GM18867 (cell line): Measurements from ENCODE around the gene TNXB.
"Not testable (repeated sequence)": the region's sequence is repeated elsewhere in the genome, so short reads cannot be mapped to it uniquely, and the experiment has no call there.

Experiments
- ATAC-seq: cut with Tn5 transposase; IDR thresholded peaks from one replicate; pipeline ENCODE4 v1.9.1; 2021; ENCODE audit warnings: mild to moderate bottlenecking, moderate library complexity; ENCODE audit not compliant: unreplicated experiment

Gene TNXB

DNA sequence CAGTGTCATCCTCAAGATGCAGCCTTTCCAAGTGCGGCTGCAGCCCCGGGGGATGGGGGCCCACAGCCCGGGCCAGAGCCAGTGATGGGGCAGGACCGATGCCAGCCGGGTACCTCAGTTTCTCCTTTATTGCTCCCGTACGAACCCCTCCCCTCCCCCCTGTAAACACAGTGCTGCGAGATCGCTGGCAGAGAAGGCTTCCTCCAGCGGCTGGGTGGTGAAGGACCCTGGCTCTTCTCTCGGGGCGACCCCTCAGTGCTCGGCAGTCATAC is 68.2 kb downstream of the TNXB start:
- not testable (repeated sequence) for ATAC-seq

- not testable (repeated sequence) for ATAC-seq
Observed at GRCh38 chr6:32040299-32041049, 68.7 kb downstream of the TNXB start.

DNA sequence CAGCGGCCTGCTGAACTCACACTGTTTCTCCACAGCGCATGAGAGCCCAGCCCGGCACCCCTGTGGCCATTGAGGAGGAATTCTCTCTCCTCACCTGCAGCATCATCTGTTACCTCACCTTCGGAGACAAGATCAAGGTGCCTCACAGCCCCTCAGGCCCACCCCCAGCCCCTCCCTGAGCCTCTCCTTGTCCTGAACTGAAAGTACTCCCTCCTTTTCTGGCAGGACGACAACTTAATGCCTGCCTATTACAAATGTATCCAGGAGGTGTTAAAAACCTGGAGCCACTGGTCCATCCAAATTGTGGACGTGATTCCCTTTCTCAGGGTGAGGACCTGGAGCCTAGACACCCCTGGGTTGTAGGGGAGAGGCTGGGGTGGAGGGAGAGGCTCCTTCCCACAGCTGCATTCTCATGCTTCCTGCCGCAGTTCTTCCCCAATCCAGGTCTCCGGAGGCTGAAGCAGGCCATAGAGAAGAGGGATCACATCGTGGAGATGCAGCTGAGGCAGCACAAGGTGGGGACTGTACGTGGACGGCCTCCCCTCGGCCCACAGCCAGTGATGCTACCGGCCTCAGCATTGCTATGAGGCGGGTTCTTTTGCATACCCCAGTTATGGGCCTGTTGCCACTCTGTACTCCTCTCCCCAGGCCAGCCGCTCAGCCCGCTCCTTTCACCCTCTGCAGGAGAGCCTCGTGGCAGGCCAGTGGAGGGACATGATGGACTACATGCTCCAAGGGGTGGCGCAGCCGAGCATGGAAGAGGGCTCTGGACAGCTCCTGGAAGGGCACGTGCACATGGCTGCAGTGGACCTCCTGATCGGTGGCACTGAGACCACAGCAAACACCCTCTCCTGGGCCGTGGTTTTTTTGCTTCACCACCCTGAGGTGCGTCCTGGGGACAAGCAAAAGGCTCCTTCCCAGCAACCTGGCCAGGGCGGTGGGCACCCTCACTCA is 69.5 kb downstream of the TNXB start:
- ATAC-seq: not testable (repeated sequence)

DNA sequence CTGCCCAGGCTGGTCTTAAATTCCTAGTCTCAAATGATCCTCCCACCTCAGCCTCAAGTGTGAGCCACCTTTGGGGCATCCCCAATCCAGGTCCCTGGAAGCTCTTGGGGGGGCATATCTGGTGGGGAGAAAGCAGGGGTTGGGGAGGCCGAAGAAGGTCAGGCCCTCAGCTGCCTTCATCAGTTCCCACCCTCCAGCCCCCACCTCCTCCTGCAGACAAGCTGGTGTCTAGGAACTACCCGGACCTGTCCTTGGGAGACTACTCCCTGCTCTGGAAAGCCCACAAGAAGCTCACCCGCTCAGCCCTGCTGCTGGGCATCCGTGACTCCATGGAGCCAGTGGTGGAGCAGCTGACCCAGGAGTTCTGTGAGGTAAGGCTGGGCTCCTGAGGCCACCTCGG is 70.3 kb downstream of the TNXB start:
- ATAC-seq: not testable (repeated sequence)

DNA sequence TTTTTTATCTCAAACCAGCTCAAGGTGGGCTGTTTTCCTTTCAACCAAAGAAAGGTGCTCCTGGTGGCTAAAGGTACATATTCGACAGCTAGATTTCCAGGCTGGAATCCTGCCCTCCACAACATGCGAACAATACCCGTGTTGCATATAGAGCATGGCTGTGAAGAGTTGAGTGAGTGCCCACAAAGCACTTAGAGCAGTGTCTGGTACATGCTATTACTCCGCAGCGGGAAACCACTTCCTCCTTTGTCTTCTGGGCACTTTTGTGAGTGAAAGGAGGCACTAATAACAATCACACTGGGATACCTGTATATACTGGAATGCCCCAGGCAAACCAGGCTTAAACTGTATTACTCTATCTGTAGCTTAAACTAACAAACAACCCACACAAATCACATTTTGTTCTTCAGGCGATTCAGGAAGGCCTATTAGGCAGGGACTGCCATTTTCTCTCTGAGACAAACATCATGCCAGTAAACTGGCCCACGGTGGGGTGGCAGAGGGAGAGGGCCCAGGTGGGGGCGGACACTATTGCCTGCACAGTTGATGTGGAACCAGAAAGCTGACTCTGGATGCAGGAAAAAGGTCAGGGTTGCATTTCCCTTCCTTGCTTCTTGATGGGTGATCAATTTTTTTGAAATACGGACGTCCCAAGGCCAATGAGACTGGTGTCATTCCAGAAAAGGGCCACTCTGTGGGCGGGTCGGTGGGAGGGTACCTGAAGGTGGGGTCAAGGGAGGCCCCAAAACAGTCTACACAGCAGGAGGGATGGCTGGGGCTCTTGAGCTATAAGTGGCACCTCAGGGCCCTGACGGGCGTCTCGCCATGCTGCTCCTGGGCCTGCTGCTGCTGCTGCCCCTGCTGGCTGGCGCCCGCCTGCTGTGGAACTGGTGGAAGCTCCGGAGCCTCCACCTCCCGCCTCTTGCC is 71.3 kb downstream of the TNXB start, which contains the start of gene CYP21A2:
TSS of gene CYP21A2 (plus strand) at position 818 of the 927 bp plus-strand sequence. CDS start at position 826, 8 bp downstream.
- not testable (repeated sequence) for ATAC-seq

DNA sequence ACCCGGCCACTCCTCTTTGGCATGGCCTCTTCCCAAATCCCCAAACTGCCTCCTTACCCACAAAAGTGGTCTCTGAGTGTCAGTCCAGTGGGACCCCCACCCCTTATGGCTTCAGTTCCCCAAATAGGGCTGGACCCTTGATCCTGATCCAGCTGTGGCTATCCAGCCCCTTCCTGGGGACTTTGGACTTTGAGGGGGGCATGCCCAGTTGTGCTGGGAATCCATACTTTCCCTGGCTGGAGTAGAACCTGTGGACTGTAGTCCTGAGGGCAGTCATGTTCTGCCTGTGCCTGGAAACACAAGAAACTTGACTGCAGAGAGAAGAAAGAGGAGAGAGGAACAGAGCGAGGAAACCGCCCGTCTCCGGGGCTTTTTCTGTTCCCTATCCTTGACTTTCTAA is 72.0 kb downstream of the TNXB start:
- not testable (repeated sequence) for ATAC-seq

DNA sequence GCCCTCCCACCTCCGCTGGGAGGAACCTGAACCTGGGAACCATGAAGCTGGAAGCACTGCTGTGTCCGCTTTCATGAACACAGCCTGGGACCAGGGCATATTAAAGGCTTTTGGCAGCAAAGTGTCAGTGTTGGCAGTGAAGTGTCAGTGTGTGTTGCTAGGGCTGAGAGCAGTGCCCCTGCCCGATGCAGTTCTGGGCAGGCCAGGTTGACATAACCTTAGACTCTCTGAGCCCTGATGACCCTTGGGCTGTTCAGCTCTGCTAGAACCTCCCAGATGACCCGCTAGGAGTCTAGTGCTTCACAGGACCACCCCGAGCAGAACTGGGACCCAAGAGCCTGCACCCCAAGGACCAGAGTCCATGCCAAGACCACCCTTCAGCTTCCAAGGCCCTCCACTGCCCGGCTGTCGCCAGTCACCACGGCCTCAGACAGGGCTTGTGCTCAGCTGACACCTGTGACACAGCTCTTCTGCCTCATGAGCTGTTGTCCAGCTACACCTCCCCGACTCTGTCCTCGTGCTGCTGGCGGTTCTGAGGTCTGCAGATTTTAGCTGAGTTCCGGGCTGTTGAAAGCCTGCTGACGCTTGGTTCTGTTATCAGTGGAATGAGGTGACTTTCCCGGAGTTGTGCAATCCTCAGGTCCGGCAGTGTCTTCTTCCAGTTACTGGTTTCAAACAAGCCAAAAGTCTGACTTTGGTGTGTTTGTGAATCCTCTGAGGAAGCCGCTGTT is 73.7 kb downstream of the TNXB start:
- ATAC-seq: not testable (repeated sequence)

DNA sequence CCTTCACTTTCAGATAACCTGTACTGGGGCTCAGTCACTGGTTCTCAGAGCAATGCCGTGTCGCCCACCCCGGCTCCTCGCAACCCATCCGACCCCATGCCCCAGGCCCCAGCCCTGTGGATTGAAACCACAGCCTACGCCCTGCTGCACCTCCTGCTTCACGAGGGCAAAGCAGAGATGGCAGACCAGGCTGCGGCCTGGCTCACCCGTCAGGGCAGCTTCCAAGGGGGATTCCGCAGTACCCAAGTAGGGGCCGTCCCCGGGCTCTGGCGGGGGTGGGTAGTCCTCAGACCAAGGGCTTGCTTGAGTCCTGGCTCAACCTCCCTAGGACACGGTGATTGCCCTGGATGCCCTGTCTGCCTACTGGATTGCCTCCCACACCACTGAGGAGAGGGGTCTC is 79.6 kb downstream of the TNXB start:
- ATAC-seq: not testable (repeated sequence)

- ATAC-seq: not testable (repeated sequence)
Observed at GRCh38 chr6:32028631-32029030, 80.5 kb downstream of the TNXB start.

DNA sequence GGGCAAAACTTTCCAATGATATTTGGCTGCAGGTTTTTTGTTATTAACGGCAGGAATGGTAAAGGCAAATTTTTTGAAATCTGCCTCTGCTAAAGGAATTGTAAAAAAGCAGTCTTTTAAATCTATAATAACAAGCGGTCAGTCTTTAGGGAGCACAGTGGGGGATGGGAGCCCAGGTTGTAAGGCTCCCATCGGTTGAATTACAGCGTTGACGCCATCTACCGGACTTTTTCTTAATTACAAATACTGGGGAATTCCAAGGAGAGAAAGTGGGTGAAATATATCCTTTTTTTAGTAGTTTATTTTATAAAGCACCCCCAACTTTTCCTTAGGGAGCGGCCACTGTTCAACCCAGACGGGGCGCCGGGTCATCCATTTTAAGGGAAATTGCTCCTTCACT is 87.0 kb downstream of the TNXB start:
- ATAC-seq: not testable (repeated sequence)

DNA sequence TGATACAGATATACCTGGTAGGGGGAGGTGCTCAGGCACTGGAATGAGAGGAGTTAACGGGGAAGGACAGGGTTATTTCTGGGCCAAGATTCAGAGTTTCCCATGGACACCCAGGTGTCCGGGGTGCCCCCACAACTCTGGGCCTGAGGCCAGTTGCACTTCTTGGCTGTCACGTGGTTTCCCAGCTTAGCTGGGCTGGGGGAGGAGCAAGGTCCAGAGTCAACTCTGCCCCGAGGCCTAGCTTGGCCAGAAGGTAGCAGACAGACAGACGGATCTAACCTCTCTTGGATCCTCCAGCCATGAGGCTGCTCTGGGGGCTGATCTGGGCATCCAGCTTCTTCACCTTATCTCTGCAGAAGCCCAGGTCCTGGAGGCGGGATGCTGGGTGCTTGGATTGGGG is 94.6 kb downstream of the TNXB start, which contains the start of gene C4B:
TSS of gene C4B (plus strand) at position 249 of the 400 bp plus-strand sequence. CDS start at position 300, 51 bp downstream.
- not testable (repeated sequence) for ATAC-seq

- ATAC-seq: not testable (repeated sequence)
Observed at GRCh38 chr6:32013738-32014137, 95.4 kb downstream of the TNXB start.

DNA sequence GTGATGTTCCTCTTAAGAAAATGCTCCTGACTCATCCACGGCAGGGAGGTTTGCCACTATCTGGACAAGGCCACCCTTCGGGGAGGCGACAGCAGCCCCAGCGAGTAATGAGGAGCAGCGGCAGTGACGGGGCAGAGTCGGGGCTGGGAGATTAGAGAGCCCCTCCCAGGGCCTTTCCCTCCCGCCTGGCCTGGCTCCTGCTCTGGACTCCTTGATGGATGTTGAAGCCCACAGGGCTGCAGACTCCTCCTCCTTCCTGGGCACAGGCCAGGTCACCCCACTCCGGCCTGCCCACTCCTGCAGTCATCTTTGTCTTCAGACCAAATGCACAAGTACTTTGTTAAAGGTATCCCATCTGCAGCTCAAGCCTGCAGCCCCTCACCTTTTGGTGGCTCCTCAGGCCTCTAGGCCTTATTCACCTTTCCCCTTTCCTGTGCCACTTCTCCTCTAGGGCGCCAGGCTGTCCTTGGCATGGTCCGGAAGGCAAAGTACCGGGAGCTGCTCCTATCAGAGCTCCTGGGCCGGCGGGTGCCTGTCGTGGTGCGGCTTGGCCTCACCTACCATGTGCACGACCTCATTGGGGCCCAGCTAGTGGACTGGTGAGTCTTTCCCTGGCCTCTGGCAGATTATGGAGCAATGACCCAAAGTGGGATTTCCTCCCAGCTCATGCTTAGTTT is 96.1 kb downstream of the TNXB start:
- ATAC-seq: not testable (repeated sequence)

DNA sequence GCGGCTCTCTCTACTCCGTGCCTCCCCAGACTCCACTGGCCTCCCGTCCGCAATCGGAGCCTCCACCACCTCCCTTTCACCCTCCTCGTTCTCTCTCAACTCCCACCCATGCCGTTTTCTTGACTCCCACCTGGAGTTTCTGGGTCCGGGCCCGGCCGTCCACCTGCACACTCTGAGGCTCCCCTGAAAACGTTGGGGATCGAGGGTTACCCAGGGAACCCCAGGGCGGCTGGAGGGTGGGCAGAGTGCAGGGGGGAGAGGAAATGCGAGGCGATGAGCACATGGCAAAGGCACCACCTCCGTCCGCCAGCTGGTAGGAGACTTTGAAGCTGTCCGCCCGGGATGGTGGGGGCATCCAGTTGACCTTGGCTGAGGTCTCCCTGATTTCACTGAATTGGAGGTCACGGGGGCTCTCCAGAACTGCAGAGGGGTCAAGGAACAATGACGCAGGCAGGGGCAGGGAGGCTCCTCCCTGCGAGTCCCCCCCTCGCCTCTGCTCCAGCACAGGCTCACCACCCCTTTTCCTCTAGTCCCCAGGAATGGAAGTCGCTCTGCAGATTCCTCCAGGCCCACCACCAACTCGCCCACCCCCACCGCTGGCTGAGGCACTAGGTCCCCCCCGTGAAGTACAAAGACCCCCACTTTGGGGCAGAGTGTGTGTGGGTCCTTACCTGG is 98.1 kb downstream of the TNXB start:
- ATAC-seq: not testable (repeated sequence)

- ATAC-seq: not testable (repeated sequence)
Observed at GRCh38 chr6:32009537-32009936, 99.6 kb downstream of the TNXB start.

DNA sequence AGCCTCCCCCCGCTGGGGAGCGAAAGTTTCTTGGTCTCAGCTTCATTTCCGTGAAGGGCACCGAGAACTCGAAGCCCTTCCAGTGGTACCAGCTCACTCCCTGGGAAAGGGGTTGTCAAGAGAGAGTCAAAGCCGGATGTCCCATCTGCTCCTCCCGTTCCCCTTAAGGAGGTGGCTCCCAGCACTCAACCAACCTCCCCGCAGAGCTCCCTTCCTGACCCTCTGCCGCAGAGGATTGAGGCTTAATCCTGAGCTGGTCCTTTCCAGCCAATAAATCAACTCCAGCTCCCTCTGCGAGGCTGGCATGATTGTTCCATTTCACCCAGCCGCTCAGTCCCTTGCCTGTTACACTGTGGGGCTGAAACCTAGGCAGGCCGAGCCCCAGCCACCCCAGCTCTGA is 100.5 kb downstream of the TNXB start:
- not testable (repeated sequence) for ATAC-seq

DNA sequence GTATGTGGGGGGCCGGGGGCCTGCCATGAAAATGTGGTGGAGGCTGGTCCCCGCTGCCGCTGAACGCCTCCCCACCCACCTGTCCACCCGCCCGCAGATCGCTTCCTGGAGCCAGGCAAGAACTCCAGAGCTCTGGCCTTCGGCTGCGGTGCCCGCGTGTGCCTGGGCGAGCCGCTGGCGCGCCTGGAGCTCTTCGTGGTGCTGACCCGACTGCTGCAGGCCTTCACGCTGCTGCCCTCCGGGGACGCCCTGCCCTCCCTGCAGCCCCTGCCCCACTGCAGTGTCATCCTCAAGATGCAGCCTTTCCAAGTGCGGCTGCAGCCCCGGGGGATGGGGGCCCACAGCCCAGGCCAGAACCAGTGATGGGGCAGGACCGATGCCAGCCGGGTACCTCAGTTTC is 101.1 kb downstream of the TNXB start:
- ATAC-seq: not testable (repeated sequence)

DNA sequence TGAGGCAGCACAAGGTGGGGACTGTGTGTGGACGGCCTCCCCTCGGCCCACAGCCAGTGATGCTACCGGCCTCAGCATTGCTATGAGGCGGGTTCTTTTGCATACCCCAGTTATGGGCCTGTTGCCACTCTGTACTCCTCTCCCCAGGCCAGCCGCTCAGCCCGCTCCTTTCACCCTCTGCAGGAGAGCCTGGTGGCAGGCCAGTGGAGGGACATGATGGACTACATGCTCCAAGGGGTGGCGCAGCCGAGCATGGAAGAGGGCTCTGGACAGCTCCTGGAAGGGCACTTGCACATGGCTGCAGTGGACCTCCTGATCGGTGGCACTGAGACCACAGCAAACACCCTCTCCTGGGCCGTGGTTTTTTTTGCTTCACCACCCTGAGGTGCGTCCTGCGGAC is 102.1 kb downstream of the TNXB start:
- ATAC-seq: not testable (repeated sequence)
